BLaER1 (cell line): ENCODE results near the gene GSDME.

Experiments used
- H3K27ac ChIP-seq: shearing (Covaris generic); formaldehyde crosslinking; 2 replicates; pipeline ENCODE4 v1.8.1; 2022
- H3K27me3 ChIP-seq: shearing (Covaris generic); formaldehyde crosslinking; 2 replicates; pipeline ENCODE4 v1.8.1; 2022
- H3K36me3 ChIP-seq: shearing (Covaris generic); formaldehyde crosslinking; 2 replicates; pipeline ENCODE4 v1.8.1; 2022
- H3K4me1 ChIP-seq: shearing (Covaris generic); formaldehyde crosslinking; 2 replicates; pipeline ENCODE4 v1.8.1; 2022
- H3K4me2 ChIP-seq: shearing (Covaris generic); formaldehyde crosslinking; 2 replicates; pipeline ENCODE4 v1.8.1; 2022
- H3K4me3 ChIP-seq: shearing (Covaris generic); formaldehyde crosslinking; 2 replicates; pipeline ENCODE4 v1.8.1; 2022
- H3K9ac ChIP-seq: shearing (Covaris generic); formaldehyde crosslinking; 2 replicates; pipeline ENCODE4 v1.8.1; 2022
- H3K9me3 ChIP-seq: shearing (Covaris generic); formaldehyde crosslinking; 2 replicates; pipeline ENCODE4 v1.8.1; 2022
- H4K20me1 ChIP-seq: shearing (Covaris generic); formaldehyde crosslinking; 2 replicates; pipeline ENCODE4 v1.8.1; 2022
- Cebpa-rat ChIP-seq: shearing (Covaris generic); IDR thresholded peaks from 2 replicates; pipeline ENCODE4 v1.8.1; 2022

Gene GSDME

GRCh38 chr7:24777806-24778205 is 20.5 kb upstream of the GSDME start:
- Histone ChIP-seq H3K27me3 (no peaks in the 10 kb centered on the region), H4K20me1 (no peaks in the 10 kb centered on the region), H3K4me2 (no peak overlapping the region), H3K9me3 (peaks cover 2% of the 10 kb centered on the region), H3K4me3 (no peak overlapping the region), H3K4me1 (no peaks in the 10 kb centered on the region), H3K27ac (no peak overlapping the region), H3K9ac (no peak overlapping the region), H3K36me3 (no peaks in the 10 kb centered on the region)
- TF ChIP-seq Cebpa-rat: no peak

DNA sequence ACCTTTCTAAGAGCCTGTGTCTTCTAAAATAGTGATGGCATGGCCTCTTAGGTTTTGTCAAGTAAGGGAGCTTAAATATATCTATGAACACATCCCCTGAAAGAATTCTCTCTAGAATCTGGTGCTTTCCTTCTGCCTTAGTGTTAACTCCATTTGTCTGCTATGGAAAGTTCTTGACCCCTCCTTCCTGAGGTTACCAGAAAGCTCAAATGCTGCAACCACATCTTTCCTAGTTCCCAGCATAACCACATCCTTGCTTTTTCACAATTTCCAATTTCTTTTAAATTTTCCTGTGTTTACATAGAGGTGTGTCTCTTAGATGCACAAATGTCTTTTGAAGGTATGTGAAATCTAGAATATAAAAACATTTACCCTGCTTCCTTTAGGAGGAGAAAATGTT is 16.4 kb upstream of the GSDME start:
- Histone ChIP-seq H4K20me1 (no peaks in the 10 kb centered on the region), H3K9ac (no peak overlapping the region), H3K36me3 (no peaks in the 10 kb centered on the region), H3K4me1 (peaks cover 13% of the 10 kb centered on the region), H3K9me3 (peaks cover 27% of the 10 kb centered on the region), H3K4me2 (no peak overlapping the region), H3K27ac (no peak overlapping the region), H3K27me3 (no peaks in the 10 kb centered on the region), H3K4me3 (no peak overlapping the region)
- TF ChIP-seq Cebpa-rat: no peak

DNA sequence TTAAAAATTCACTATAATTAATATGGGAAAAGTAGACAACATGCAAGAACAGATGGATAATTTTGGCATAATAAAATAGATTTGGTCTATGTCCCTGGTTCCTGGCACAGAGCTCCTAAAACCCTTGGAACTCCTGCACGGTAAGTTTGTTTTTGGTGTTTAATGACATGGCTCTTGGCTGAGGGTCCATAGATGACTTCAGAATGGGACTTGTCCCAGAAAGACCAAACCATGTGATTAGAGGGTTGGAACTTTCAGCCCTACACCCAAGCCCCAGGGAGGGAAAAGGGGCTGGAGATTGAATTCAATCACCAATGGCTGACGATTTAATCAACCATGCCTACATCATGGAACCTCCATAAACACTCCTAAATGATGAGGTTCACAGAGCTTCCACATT is 12.6 kb upstream of the GSDME start:
- H3K4me2 ChIP-seq: peak overlapping the region; percentile 63
- H3K9ac ChIP-seq: no peak overlapping the region
- TF ChIP-seq Cebpa-rat: no peak
- peaks cover 27% of the 10 kb centered on the region for H3K9me3 ChIP-seq
- no peak overlapping the region for H3K4me3 ChIP-seq
- H3K27ac ChIP-seq: no peak overlapping the region
- no peaks in the 10 kb centered on the region for H3K36me3 ChIP-seq
- H4K20me1 ChIP-seq: no peaks in the 10 kb centered on the region
- peaks cover 23% of the 10 kb centered on the region for H3K4me1 ChIP-seq
- H3K27me3 ChIP-seq: no peaks in the 10 kb centered on the region

DNA sequence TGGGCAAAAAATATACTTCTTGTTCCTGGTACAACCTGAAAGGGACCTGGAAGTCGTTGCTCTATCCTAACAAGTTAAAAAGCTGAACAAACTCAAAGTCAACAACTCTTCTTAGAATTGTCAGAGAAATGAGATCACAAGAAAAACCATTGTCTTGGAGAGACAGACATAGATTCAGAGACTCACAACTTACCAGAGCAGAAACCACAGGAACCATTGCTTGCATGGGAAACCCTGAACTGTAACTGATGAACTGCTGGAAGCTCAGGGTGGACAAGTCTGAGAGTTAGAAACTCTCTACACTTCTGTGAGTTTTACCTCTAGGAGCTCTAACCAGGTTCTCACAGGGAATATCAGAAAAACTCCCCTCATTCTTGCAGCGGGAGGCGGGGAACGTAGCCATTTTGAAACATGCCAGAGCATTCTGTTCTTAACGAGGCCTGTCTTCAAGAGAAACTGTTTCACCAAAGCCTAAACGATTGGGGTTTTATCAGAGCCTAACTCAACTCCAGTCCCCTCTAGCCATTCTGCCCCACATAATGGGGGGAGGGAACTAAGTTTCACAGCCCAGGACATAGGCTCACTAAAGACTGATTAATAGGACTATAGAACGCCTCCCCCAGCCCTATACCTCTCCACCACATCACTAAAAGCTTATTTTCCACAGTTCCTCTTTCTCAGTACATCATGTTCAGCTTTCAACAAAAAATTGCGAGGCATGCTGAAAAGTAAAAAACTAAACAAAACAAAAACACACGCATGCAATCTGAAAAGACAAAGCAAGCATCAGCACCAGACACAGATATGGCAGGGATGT is 12.0 kb upstream of the GSDME start:
- H3K4me1 ChIP-seq: peaks cover 23% of the 10 kb centered on the region
- TF ChIP-seq Cebpa-rat: no peak

DNA sequence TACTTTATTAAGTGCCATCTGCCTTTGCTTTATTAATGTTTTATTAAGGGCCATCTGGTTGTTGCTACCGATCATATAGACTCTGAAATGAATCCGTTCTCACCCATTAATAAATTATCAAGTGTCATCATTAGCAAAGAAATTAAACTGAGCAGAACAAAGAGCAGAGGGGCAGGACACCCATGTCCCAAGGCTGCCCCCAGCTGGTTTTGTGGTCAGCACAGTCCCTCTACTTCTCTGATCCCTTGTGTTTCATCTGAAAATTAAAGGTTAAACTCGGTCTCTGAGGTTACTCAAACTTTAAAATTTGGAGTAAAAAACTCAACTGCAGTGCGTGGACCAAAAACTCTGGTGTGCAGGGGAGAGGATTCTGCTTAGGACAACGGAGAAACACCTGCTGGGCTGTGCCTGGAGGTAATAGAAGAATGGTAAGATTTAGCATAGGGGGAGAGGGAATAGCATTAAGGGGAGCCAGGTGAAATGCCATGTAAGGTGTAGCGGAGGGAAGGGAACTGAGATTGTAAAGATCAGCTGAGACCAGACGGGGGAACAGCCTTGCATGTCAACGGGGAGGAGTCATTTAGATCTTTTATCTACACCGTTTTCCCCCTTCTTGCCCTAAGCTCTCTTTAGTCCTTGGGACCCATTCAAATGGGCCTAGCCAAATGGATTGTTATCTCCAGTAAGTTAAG is 10.8 kb upstream of the GSDME start:
- H3K9ac ChIP-seq: no peak overlapping the region
- no peak overlapping the region for H3K4me3 ChIP-seq
- TF ChIP-seq Cebpa-rat: no peak
- H3K4me1 ChIP-seq: peaks cover 23% of the 10 kb centered on the region
- H3K27me3 ChIP-seq: no peaks in the 10 kb centered on the region
- no peak overlapping the region for H3K27ac ChIP-seq
- peaks cover 27% of the 10 kb centered on the region for H3K9me3 ChIP-seq
- H3K4me2 ChIP-seq: peak overlapping the region; percentile 63
- H3K36me3 ChIP-seq: no peaks in the 10 kb centered on the region
- H4K20me1 ChIP-seq: no peaks in the 10 kb centered on the region

More for the DNA sequence above, 12.0 kb upstream of the GSDME start:
- H4K20me1 ChIP-seq: no peaks in the 10 kb centered on the region
- H3K4me3 ChIP-seq: no peak overlapping the region
- peaks cover 27% of the 10 kb centered on the region for H3K9me3 ChIP-seq
- H3K27ac ChIP-seq: no peak overlapping the region
- H3K36me3 ChIP-seq: no peaks in the 10 kb centered on the region
- no peaks in the 10 kb centered on the region for H3K27me3 ChIP-seq
- H3K9ac ChIP-seq: no peak overlapping the region
- H3K4me2 ChIP-seq: peak overlapping the region; percentile 63

GRCh38 chr7:24764972-24765744 is 7.9 kb upstream of the GSDME start:
- TF ChIP-seq Cebpa-rat: no peak
- Histone ChIP-seq H3K27me3 (no peaks in the 10 kb centered on the region), H4K20me1 (no peaks in the 10 kb centered on the region), H3K4me3 (no peak overlapping the region), H3K27ac (no peak overlapping the region), H3K36me3 (no peaks in the 10 kb centered on the region), H3K4me2 (no peak overlapping the region), H3K9ac (no peak overlapping the region), H3K4me1 (peaks cover 23% of the 10 kb centered on the region), H3K9me3 (peaks cover 3% of the 10 kb centered on the region; the same call in 1 of the 2 replicates)

- H4K20me1 ChIP-seq: no peaks in the 10 kb centered on the region
- H3K9me3 ChIP-seq: no peaks in the 10 kb centered on the region
- H3K36me3 ChIP-seq: no peaks in the 10 kb centered on the region
- TF ChIP-seq Cebpa-rat: no peak
- H3K27me3 ChIP-seq: peaks cover 6% of the 10 kb centered on the region; the same call in 1 of the 2 replicates
- H3K9ac ChIP-seq: no peak overlapping the region
- H3K27ac ChIP-seq: no peak overlapping the region
- H3K4me1 ChIP-seq: peaks cover 13% of the 10 kb centered on the region
- H3K4me2 ChIP-seq: no peak overlapping the region
- H3K4me3 ChIP-seq: no peak overlapping the region
Observed at GRCh38 chr7:24764011-24764410, 6.7 kb upstream of the GSDME start.

- Histone ChIP-seq H3K27ac (no peak overlapping the region), H3K9me3 (no peaks in the 10 kb centered on the region), H3K4me3 (no peak overlapping the region), H3K36me3 (no peaks in the 10 kb centered on the region), H3K4me1 (peaks cover 7% of the 10 kb centered on the region), H3K27me3 (peaks cover 12% of the 10 kb centered on the region), H3K9ac (no peak overlapping the region), H4K20me1 (no peaks in the 10 kb centered on the region), H3K4me2 (no peak overlapping the region)
- TF ChIP-seq Cebpa-rat: no peak
Observed at GRCh38 chr7:24763303-24763901, 6.1 kb upstream of the GSDME start.

- no peak for TF ChIP-seq Cebpa-rat
- no peaks in the 10 kb centered on the region for H3K9me3 ChIP-seq
- peaks cover 19% of the 10 kb centered on the region for H3K27me3 ChIP-seq
- no peaks in the 10 kb centered on the region for H4K20me1 ChIP-seq
- peaks cover 1% of the 10 kb centered on the region; the same call in 1 of the 2 replicates for H3K4me1 ChIP-seq
- no peak overlapping the region for H3K27ac ChIP-seq
- no peak overlapping the region for H3K4me3 ChIP-seq
- H3K36me3 ChIP-seq: no peaks in the 10 kb centered on the region
- no peak overlapping the region for H3K4me2 ChIP-seq
- H3K9ac ChIP-seq: no peak overlapping the region
Observed at GRCh38 chr7:24762771-24763170, 5.5 kb upstream of the GSDME start.
